NCI-H524 (cell line): ENCODE measurements around the gene POLR2J2.
"Not testable (repeated sequence)": the region's sequence is repeated elsewhere in the genome, so short reads cannot be mapped to it uniquely, and the experiment has no call there.

Source experiments
- DNase-seq, 2 experiments: peaks; one replicate each; lab custom pipeline; 2025; lab: John Stamatoyannopoulos, UW

Gene POLR2J2

DNA sequence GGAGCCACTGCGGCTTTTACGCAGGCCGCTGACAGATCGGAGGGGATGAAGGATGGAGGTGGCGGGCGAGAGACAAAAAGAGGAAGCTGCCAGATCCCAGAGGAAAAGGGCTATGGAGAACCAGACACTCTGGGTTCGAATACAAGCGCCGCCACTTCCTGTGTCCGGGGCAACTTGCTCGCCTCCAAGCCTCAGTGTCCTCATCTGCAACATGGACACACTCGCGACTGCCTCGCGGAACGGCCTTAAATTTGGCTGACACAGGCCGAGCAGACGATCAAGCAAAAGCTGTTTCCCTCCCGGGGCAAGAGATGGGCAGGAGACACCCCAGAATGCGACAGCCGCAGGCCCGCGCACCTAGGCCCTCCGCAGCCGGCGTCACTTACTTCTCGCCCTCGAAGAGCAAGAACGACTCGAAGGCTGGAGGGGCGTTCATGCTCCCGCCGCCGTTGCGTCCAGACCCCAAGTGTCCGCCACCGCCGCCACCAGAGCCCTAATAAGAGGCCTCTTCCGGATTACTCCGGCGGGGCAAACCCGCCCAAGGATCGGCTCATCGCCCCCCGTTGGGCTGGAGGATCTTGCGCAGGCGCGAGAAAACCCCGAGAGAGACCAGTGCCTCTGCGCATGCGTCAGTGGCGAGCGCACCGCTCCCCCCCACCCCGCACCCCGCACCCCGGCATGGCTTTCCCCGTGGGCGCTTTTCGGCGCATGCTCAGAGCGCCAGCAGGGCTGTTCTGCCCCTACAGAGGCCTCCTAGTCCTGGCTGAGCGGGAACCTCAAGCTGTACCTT, at the start of gene POLR2J2:
Gene POLR2J2 (minus strand): TSS at position 498 of the 790 bp plus-strand sequence. CDS start 62 bp downstream, at position 436.
- not testable (repeated sequence) for DNase-seq

DNA sequence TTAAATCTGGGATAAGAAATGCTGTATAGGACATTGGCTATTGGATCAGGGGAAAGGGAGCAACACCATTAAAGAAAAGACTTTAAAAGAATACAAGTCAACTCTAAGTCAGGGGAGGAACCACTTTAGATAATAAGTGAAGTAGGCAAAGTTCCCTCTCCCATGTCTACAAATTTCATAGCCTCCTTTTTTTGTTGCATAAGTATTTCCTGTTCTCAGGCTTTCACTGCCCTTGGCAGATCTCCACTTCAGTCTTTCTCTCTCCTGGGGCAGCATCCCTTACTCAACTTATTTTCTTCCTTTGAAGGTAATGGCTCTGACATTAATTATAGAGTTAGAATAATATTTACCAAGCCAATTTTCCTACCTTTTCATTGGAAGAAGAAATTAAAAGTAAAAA, 47.0 kb upstream of the POLR2J2 start:
- not testable (repeated sequence) for DNase-seq

DNA sequence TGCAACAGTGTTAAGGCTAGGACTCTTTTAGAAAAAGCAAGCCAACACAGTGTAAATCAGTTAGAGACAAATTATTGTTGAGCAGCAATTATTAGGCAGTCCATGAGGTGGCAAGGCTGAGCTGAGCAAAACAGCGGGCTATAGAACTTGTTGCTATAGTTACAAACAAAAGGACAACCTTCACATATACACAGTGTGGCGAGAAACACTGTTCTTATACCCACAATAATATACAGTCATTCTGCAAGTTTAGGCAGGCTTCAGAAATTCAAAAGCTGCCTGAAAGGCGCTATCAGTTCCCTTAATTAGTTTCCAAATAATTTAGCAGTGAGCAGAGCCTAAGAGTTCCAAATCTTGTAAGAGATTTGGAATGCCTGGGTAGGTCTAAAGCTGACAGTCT, 44.3 kb upstream of the POLR2J2 start:
- DNase-seq: not testable (repeated sequence)

DNA sequence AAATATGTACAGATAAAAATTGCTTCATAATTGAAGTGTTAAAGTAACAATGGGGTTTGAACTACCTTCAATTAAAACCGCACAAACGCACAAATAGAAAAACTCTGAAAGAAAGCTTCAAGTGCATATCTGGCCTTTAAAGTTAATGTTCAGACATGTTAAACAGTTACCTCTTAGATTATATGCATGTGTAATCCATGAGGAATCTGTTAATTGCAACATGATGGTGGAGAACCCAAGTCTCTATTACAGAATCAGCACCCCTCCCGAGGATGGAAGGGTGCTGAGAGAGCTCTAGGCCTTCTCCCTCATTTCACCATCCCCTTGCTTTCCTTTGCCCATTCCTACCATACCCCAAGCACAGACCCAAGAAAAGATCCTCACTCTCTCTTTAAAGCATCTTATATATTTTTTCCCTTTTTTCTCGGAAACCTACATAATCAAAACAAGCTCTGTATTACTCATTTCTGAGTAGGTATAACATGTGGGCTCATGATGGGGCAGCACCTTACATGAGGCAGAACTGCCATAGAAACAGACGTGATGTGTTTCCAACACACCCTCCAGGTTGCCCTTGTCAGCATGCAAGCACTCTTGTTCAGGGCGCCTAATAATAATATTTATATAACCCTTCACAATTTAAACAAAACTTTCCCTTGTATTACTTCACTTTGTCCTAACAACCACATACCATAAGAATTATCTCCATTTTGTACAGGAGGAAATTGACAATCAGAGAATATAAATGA, 43.5 kb upstream of the POLR2J2 start:
- DNase-seq: not testable (repeated sequence)

DNA sequence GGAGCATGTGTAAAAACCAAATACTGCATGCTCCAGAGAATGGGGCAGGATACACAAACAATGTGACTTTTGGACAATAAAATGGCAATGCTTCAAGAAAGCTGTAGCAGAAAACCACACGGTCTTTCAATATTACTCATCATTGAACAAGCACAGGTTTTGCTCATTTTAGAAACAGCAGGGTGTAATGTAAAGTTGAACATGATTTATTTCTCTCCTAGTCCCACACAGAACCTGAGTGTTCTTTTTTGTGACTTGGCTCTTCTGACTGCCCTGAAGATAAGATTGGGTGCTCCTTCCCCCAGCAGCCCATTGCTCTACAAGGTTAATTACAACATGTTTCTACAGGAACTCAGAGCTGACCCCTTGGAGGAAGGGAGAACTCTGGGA, 42.2 kb upstream of the POLR2J2 start:
- DNase-seq: not testable (repeated sequence)

DNA sequence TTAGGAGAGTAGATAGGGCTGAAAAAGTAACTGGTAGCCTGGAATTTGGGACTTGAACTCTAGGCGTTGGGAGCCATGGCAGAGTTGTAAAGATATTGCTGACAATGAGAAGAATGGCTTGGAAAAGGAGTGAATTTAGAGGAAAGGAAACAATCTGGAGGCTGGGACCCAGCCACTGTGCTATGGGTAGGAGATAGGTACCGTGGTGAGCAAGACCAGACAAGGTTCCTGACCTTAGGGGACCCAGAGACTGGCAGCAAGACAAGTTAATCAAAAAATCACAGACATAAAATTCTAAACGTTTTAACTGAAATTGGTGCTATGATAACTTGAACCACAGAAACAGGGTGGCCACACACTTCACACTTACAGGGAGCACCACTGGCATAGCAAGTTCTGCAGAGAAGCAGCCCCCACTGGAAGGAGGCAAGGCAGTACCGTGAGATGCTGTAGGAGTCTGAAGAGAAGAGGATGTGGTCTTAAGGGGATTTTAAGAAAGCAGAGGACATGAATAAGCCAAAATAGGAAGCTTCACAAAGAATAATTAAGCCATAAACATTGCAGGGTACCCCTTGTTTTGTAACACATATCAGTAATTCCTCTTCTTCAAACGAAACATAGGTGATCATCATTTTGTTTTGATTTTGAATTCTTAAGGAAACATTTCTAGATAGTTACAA, 41.7 kb upstream of the POLR2J2 start:
- not testable (repeated sequence) for DNase-seq

DNA sequence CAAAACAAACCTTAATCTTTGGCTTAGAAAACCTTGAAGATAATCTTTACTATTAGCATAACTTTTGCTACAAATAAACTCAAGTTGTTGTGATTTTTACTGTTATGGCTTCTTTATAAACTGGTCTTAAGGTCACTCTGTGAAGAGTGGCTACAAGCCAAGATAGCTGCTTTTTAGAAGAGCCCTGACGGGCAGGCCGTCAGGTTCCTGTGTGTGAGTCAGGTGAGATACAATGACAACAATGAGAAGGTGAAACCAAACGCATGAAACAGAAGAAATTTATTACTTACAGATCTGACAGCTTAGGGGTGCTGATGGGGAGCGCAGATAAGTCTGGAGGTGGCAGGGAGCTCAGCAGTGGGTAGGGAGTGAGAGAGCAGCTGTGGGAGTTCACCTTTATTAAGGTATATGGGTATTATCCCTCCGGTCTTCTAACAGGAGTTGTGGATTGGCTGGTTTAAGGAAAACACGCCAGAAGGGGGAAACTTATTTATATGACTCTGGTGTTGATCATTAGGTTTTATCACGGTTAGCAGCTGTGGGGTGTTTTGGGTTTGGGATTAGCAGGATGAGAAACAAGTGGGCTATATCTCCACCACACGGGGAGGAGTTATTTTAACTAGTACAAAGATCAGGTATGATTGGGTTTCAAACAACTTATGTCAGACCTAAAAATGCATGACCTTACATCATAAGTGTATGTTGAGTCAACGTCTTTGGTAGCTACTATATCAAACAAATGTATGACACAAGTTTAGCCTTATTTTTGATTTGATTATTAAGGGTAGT, 27.7 kb upstream of the POLR2J2 start:
- DNase-seq: not testable (repeated sequence)

DNA sequence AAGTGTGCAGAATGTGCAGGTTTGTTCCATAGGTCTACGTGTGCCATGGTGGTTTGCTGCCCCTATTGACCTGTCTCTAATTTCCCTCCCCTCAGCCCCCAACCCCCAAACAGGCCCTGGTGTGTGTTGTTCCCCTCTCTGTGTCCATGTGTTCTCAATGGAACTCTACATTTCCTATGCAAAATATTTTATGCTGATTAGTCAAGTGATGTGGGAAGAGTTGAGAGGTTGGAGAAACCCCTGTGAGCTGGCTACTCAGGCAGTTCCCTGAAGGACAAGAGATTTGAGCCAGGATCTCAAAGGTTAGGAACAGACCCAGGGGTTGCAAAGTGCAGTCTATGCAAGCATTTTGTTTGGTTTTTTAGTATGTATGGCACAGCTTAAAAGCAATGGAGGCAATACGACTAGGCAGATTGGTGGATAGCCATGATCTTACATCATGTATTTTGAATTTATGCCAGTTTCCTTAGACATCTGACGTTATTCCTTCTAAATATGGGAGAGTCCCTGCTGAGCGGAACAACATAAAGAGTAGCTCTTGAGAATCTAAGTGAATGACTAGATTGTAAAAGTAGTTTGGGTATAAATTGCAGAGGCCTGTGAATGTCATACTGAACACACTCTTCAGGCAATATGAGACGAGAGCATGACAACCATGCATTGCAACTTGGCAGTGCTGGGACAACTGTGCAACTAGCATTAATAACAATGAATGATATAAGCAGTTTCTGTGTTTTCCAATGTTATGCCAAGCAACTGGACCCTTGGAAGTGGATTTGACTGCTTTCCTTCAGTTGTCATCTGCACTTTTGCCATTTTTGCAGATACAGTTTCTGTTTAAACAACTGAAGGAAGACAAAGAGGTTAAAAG, 26.4 kb upstream of the POLR2J2 start:
- not testable (repeated sequence) for DNase-seq

DNA sequence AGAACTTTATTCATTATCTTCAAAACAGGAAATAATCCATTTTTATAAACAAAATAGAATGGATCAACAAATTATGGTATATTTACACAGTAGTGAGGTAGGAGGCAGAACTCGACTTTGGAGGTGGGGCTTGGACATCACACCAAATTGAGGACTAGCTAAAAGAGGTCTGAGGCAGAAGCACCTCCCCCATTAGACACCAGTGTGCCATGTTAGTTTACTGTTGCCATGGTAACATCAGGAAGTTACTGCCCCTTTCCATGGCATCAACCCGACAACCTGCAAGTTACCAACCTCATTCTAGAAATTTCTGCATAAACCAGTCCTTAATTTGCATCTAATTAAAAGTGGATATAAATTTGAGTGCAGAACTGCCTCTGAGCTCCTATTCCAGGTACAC, 24.5 kb upstream of the POLR2J2 start:
- DNase-seq: not testable (repeated sequence)

DNA sequence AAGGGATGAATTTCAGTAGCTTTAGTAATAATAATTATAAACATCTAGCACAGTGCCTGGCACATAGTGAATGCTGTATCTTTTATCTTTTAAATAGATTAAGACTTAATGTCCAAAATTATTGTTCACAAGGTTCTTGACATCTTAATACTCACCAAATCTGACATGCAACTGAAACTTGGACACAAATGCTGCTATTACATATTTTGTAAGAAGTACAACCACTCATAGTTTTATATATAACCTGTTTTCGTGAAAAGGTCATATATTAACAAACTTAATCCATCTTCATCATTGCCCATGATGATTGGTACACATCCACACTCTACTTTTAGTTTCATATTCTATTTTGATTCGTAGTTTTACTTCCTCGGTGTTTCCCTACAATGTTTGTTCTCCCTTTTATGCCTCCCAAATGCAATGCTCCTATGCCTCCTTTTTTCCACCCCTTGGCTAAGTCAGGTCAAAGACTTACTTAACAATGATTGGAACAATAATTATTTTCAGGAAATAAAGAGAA, 23.6 kb upstream of the POLR2J2 start:
- not testable (repeated sequence) for DNase-seq

DNA sequence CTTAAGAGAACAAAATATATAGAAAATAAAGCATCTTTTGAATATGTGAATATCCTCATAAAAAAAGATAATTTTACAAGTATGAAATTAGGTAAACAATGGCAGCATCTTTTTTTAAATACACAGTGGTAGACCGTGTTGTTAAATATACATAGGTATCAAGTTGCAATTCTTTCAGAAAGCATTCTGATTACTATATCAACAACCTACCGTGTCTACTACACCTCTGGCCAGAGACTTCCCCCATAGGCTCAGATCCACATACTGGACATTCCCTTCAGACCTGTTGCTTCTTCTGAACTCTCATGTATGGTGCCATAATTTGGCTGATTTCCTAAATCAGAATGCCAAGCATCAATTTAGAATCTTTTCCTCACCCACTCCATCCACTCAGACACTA, 22.5 kb upstream of the POLR2J2 start:
- not testable (repeated sequence) for DNase-seq

DNA sequence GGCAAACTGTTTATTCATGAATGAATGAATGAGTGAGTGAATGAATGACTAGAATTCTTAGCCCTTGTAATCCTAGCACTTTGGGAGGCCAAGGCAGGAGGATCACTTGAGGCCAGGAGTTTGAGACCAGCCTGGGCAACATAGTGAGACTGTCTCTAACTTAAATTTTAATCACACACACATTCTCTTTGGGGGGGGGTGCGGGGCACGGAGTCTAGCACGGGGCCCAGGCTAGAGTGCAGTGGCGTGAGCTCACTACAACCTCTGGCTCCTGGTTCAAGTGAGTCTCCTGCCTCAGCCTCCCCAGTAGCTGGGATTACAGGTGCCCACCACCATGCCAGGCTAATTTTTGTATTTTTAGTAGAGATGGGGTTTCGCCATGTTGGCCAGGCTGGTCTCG, 19.1 kb upstream of the POLR2J2 start:
- DNase-seq: not testable (repeated sequence)

DNA sequence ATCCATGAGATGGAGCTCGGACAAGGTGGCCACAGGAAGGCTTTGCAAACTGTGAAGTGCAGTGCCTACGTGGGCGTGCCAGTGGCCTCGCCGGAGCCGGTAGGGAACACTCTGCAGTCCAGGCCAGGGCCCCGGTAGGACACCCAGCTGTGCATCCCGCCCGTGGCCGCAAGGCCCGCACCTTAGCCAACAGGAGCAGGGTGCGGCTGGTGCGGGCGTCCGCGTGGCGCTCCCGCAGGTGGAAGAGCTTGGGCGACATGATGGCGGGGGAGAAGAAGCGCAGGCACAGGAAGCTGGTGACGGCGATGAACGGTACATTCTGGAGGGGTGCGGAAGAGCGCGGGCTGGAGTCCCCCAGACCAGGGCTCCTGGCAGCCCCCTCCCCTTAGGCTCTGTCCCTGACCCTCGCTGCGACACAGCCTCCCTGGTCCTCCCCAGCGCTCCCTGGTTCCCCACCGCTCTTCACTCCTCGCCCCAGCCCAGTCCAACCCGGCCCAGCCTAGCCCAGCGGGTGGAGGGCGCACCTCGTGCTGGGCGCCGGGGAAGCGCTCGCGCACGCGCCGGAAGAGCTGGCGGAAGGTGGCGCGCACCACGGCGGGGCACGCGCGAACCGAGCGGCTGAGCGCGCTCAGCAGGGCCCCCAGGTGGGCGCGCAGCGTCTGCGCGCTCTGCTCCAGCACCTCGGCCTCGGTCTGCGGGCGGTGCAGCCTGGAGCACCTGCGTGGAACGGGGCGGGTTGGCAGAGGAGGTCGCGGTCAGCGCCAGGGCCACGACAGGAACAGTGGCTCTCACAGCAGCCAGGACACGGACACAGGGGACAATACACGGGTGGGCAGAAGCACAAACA, 18.2 kb upstream of the POLR2J2 start:
- DNase-seq: not testable (repeated sequence)

DNA sequence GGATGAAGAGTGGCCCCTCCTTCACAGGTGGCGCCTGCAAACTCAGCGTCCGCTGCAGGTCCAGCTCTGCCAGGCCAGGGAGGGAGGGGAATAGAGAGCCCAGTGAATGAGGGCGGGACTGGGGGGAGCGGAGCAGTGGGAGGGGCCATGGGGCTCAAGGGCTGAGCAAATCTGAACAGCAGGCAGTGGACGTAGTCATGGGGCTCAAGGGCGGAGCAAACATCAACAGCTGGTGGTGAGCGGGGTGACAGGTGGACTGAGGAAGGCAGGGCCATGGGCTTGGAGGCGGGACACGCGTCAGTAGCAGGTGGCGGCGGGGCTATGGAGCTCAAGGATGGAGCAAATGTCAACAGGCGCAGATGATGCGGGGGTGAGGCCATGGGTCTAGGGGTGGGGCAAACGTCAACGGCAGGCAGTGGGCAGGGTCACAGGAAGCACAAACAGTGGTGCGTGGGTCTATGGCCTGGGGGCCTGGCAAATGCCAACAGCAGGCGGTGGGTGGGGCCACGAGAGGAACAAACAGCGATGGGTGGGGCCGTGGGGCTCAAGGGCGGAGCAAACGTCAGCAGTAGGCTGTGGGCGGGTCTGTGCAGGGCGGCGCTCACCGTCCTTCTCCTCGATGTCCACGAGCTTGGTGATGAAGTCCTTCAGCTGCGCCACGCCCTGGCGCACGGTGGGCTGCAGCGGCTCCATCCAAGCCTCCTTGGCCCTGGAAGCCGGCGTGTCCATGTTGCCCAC, 17.0 kb upstream of the POLR2J2 start:
- not testable (repeated sequence) for DNase-seq

DNA sequence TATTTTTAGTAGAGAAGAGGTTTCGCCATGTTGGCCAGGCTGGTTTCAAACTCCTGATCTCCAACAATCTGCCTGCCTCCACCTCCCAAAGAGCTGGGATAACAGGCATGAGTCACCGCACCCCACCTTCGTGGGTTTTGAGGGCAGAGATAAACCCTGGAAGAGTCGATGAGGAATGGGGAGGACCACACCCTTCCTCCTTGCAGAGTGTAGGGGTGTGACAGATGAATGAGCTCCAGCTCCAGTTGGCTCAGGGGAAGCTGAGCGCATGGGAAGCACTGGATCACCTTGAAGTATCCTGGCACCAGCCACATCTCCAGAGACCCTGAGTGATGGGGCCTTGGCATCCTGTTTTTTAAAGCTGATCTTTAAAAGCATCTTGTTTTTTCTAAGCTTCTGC, 11.1 kb upstream of the POLR2J2 start:
- not testable (repeated sequence) for DNase-seq

DNA sequence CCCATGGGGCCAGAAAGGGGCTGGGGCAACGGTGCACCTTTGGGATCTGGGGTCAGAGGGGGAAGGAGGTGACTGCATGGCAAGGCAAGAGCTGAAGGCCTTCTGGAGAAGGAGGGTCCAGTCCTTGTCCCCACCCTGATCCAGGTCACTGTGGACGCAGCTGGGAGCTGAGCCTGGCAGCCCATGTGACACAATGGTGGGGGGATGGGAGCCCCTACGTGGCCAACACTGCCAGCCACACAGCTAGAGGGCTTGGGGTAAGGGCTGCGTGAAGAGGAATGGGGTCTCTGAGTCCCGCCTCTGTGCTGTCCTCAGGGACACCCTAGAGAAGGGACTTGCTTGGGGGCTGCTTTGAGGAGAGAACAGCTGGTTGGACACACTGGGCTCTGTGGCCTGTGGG, 9.3 kb upstream of the POLR2J2 start:
- DNase-seq: not testable (repeated sequence)

DNA sequence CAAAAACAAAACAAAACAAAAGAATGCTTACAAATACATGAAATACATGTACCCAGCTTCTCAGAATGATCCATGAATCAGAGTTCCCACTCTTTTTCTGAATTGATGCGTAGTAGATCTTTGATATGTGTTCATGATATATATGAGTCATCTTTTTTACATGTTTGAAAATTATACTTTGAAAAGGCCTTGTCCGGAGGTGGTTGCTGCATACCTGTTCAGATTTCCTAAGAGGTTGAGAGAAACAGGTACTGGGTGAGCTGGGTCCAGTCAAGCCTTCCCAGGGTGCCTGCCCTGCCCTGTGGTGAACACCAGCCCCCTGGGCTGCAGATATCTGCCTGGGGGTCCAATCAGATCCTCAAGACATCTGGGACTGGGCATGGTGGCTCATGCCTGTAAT, 4.1 kb upstream of the POLR2J2 start:
- not testable (repeated sequence) for DNase-seq

DNA sequence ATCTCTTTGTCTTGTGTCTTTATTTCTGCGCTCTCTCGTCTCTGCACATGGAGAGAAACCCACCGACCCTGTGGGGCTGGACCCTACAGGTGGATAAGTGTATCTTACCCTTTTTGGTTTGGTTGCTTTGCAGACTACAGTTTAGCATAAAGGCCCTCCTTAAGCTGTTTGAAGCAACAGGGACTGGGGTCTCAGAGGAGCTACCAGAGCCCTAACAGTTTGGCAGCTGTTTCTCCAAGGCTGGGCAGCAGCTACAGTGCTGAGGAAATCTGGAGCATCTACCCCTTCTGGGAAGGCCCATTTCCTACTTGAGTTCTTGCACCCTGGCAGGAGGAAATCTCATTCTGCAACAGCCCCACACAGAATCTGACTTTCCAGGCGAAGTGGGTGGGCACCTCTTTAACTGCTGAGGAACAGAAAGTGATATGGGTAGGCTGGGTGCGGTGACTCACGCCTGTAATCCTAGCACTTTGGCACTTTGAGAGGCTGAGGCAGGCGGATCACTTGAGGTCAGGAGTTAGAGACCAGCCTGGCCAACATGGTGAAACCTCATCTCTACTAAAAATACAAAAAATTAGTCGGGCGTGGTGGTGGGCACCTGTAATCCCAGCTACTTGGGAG, 2.1 kb upstream of the POLR2J2 start:
- DNase-seq: not testable (repeated sequence)
